GM23248 (cell line): ENCODE results near the gene CNTRL. TPM values are rescaled to one million over a fixed set of nuclear protein-coding genes. Genes with fewer than 3 reads are reported as not detected.

Experiments
- DNase-seq: peaks from one replicate; pipeline ENCODE4 v3.0.0-alpha.2; 2015
- H2AFZ ChIP-seq: fragments of 200-600 bp; sonication (generic); 2 replicates; pipeline ENCODE4 v1.6.1; 2016; ENCODE audit warnings: antibody characterized with exemption
- H3F3A ChIP-seq: fragments of 200-600 bp; sonication (generic); 2 replicates; pipeline ENCODE4 v1.6.1; 2016; ENCODE audit warnings: mild to moderate bottlenecking, antibody characterized with exemption, mixed run types; ENCODE audit not compliant: insufficient read depth
- H3K27ac ChIP-seq: fragments of 200-600 bp; sonication (generic); 2 replicates; pipeline ENCODE4 v1.5.1; 2016; ENCODE audit warnings: mild to moderate bottlenecking
- H3K27me3 ChIP-seq: fragments of 200-600 bp; sonication (generic); replicated peaks from 2 replicates; pipeline ENCODE4 v1.6.1; 2016; ENCODE audit warnings: mild to moderate bottlenecking; ENCODE audit not compliant: insufficient read depth
- H3K36me3 ChIP-seq: fragments of 200-600 bp; sonication (generic); 2 replicates; pipeline ENCODE4 v1.6.1; 2016; ENCODE audit warnings: low read depth, mild to moderate bottlenecking
- H3K4me1 ChIP-seq: fragments of 200-600 bp; sonication (generic); 2 replicates; pipeline ENCODE4 v1.6.1; 2016; ENCODE audit warnings: mild to moderate bottlenecking; ENCODE audit not compliant: insufficient read depth
- H3K4me2 ChIP-seq: fragments of 200-600 bp; sonication (generic); one replicate; pipeline ENCODE4 v1.6.1; 2016; ENCODE audit warnings: mild to moderate bottlenecking; ENCODE audit not compliant: unreplicated experiment
- H3K4me3 ChIP-seq: fragments of 200-600 bp; sonication (generic); 2 replicates; pipeline ENCODE4 v1.5.1; 2016; ENCODE audit warnings: mild to moderate bottlenecking
- H3K79me2 ChIP-seq: fragments of 200-600 bp; sonication (generic); 2 replicates; pipeline ENCODE4 v1.6.1; 2016; ENCODE audit warnings: mild to moderate bottlenecking; ENCODE audit not compliant: insufficient read depth
- H3K9ac ChIP-seq: fragments of 200-600 bp; sonication (generic); 2 replicates; pipeline ENCODE4 v1.6.1; 2016; ENCODE audit warnings: mild to moderate bottlenecking
- H3K9me2 ChIP-seq: fragments of 200-600 bp; sonication (generic); 2 replicates; pipeline ENCODE4 v1.6.1; 2016; ENCODE audit warnings: mixed run types, mild to moderate bottlenecking, moderate library complexity; ENCODE audit not compliant: insufficient read depth
- H3K9me3 ChIP-seq: fragments of 200-600 bp; sonication (generic); one replicate; pipeline ENCODE4 v1.6.1; 2017; ENCODE audit warnings: low read depth
- H4K20me1 ChIP-seq: fragments of 200-600 bp; sonication (generic); 2 replicates; pipeline ENCODE4 v1.6.0; 2016; ENCODE audit not compliant: insufficient read depth
- EZH2 ChIP-seq: fragments of 200-600 bp; sonication (generic); IDR thresholded peaks from 2 replicates; pipeline ENCODE4 v1.6.1; 2018; ENCODE audit warnings: antibody characterized with exemption, mild to moderate bottlenecking; ENCODE audit not compliant: insufficient read depth, poor library complexity, severe bottlenecking
- EZH2phosphoT487 ChIP-seq: fragments of 200-600 bp; sonication (generic); IDR thresholded peaks from 2 replicates; pipeline ENCODE4 v1.6.1; 2018; ENCODE audit warnings: antibody characterized with exemption, moderate library complexity, mild to moderate bottlenecking, low read depth; ENCODE audit not compliant: insufficient read depth
- WGBS, 2 experiments: methylation state at CpG; one replicate each; pipeline ENCODE4 v1.1.6; 2015 to 2017; ENCODE audit warnings: low lambda C conversion rate in 2 of 2, low coverage in 1 of 2; ENCODE audit errors: missing lambda C conversion rate in 2 of 2; 5-methylcytosine and 5-hydroxymethylcytosine counted together
- in situ Hi-C: fragments of 300-500 bp; cut with MboI; formaldehyde crosslinking; loops from 2 replicates; pipeline ENCODE4 v1.15.0; 2020
- polyA plus RNA-seq: library from polyadenylated mRNA; unstranded; fragments of >200 nt; fragmentation: Nextera tagmentation; extraction: Ambion mirVana; gene quantifications from 2 replicates; pipeline ENCODE4 v1.2.1, GENCODE V29; 2016
- total RNA-seq: library from RNA; depleted of rRNA; stranded (reverse); fragments of >200 nt; shearing (Covaris generic); gene quantifications from 2 replicates; pipeline ENCODE4 v1.2.3, GENCODE V29; 2014

Gene CNTRL
- total and polyA plus RNA-seq, 2 experiments from 2014 or later: 4.4 to 6.3 TPM

- H3K9me3 ChIP-seq: no peaks in the 10 kb centered on the region
- in situ Hi-C loops: no loop called here
- peaks cover 100% of the 10 kb centered on the region for H3K79me2 ChIP-seq
- peaks cover 36% of the 10 kb centered on the region for H3K4me1 ChIP-seq
- H3F3A ChIP-seq: no peaks in the 10 kb centered on the region
- H3K36me3 ChIP-seq: peaks cover 18% of the 10 kb centered on the region; the same call in 1 of the 2 replicates
- H3K9me2 ChIP-seq: no peaks in the 10 kb centered on the region
- TF ChIP-seq EZH2 (no peak), EZH2phosphoT487 (no peak)
- H3K4me2 ChIP-seq: no peak overlapping the region
- no peak overlapping the region for H3K27ac ChIP-seq
- H2AFZ ChIP-seq: no peak overlapping the region
- H3K27me3 ChIP-seq: no peaks in the 10 kb centered on the region
- no peak overlapping the region for H3K9ac ChIP-seq
- peaks cover 32% of the 10 kb centered on the region for H4K20me1 ChIP-seq
- no peak for DNase-seq
- H3K4me3 ChIP-seq: no peak overlapping the region
- 56 to 69% methylated on average over 1 of the region's 1 CpG for WGBS, 2 experiments
Observed at GRCh38 chr9:121189006-121189405, 114.3 kb downstream of the CNTRL start.

- Histone ChIP-seq H3K9me3 (no peaks in the 10 kb centered on the region), H3K36me3 (peaks cover 18% of the 10 kb centered on the region; the same call in 1 of the 2 replicates), H3K27ac (no peak overlapping the region), H3K9ac (no peak overlapping the region), H2AFZ (no peak overlapping the region), H3F3A (no peaks in the 10 kb centered on the region), H3K79me2 (peaks cover 100% of the 10 kb centered on the region), H3K4me3 (no peak overlapping the region), H4K20me1 (peaks cover 38% of the 10 kb centered on the region), H3K4me2 (no peak overlapping the region), H3K4me1 (peaks cover 41% of the 10 kb centered on the region), H3K9me2 (no peaks in the 10 kb centered on the region), H3K27me3 (no peaks in the 10 kb centered on the region)
- WGBS, 2 experiments: 93 to 96% methylated on average over 3 of the region's 3 CpGs
- no peak for DNase-seq
- in situ Hi-C loops: no loop called here
- TF ChIP-seq EZH2phosphoT487 (no peak), EZH2 (no peak)
Observed at GRCh38 chr9:121189660-121190059, 114.9 kb downstream of the CNTRL start.

GRCh38 chr9:121191235-121191634 lies 116.5 kb downstream of the CNTRL start:
- H3F3A ChIP-seq: no peaks in the 10 kb centered on the region
- no peak overlapping the region for H3K4me2 ChIP-seq
- H3K9ac ChIP-seq: no peak overlapping the region
- TF ChIP-seq EZH2: no peak
- TF ChIP-seq EZH2phosphoT487: no peak
- H3K27ac ChIP-seq: no peak overlapping the region
- H3K79me2 ChIP-seq: peaks cover 100% of the 10 kb centered on the region
- H3K9me2 ChIP-seq: no peaks in the 10 kb centered on the region
- H3K9me3 ChIP-seq: no peaks in the 10 kb centered on the region
- H3K4me1 ChIP-seq: peaks cover 56% of the 10 kb centered on the region
- H3K27me3 ChIP-seq: no peaks in the 10 kb centered on the region
- no peak overlapping the region for H2AFZ ChIP-seq
- H4K20me1 ChIP-seq: peaks cover 51% of the 10 kb centered on the region
- 93 to 100% methylated on average over 2 of the region's 2 CpGs for WGBS, 2 experiments
- in situ Hi-C loops: no loop called here
- H3K4me3 ChIP-seq: no peak overlapping the region
- no peak for DNase-seq
- H3K36me3 ChIP-seq: peaks cover 12% of the 10 kb centered on the region; the same call in 1 of the 2 replicates

GRCh38 chr9:121192518-121192917 lies 117.8 kb downstream of the CNTRL start:
- Histone ChIP-seq H3K9me3 (no peaks in the 10 kb centered on the region), H3K27me3 (no peaks in the 10 kb centered on the region), H3K27ac (peak overlapping the region; percentile 58), H3K4me2 (no peak overlapping the region), H3K79me2 (peaks cover 100% of the 10 kb centered on the region), H3K36me3 (peaks cover 6% of the 10 kb centered on the region; the same call in 1 of the 2 replicates), H3K9me2 (no peaks in the 10 kb centered on the region), H3F3A (no peaks in the 10 kb centered on the region), H3K4me3 (no peak overlapping the region), H3K4me1 (peaks cover 67% of the 10 kb centered on the region), H3K9ac (no peak overlapping the region), H2AFZ (no peak overlapping the region), H4K20me1 (peaks cover 57% of the 10 kb centered on the region)
- no peak for TF ChIP-seq EZH2phosphoT487
- no peak for TF ChIP-seq EZH2
- 46 to 47% methylated on average over 1 of the region's 1 CpG for WGBS, 2 experiments
- DNase-seq: peak; percentile 33
- in situ Hi-C loops: no loop called here
